AG09319 (cell line): Measurements from ENCODE around the gene OLFML2A.

Experiments used
- DNase-seq: peaks from one replicate; pipeline ENCODE4 v3.0.0-alpha.2; 2010; ENCODE audit warnings: low read depth; ENCODE audit errors: extremely low read depth
- CTCF ChIP-seq: IDR thresholded peaks from 2 replicates; pipeline ENCODE4 v1.5.1; 2011; ENCODE audit warnings: low read depth, mild to moderate bottlenecking, inconsistent platforms, low read length, moderate library complexity

The OLFML2A gene

GRCh38 chr9:124766815-124767554 is 9.9 kb upstream of the OLFML2A start:
- no peak for DNase-seq

DNA sequence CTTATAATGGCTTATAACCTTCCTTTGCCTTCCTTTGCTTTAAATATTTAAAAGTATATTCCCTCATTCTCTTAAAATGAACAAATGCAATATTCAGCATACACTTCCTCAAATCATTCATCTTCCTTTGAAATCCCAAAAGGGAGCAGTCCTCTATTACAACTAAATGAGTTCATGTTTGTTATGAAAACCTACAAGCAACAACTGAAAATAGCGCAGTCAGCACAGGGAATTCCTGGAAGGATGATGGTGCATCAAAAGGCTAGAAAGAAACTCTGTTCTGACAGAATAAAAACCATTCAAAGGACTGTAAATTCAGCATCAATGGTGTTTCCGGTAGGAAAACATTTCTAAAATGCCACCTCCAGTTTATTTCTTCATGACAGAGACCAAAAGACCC is 9.1 kb upstream of the OLFML2A start:
- DNase-seq: no peak
- TF ChIP-seq CTCF: no peak

More at GRCh38 chr9:124766815-124767554, 9.9 kb upstream of the OLFML2A start:
- TF ChIP-seq CTCF: peak; percentile 1

DNA sequence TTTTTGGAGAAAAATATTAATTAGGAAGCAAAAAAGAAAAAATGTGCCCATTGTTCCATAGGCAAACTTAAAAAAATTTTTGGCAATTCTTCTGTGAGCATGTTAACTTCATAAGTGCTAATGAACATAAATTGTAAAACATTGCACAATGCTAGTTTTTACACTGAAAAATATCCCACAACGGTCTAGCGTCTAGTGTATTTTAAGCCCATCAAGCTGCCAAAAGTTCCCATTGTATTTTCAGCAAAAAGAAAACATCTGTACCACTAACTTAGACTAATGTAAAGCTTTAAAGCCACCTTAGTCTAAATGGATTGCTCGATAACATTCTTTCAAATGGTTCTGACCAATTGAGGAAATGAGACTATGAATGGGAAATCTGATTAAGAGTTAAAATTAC is 8.6 kb upstream of the OLFML2A start:
- no peak for DNase-seq
- no peak for TF ChIP-seq CTCF

- TF ChIP-seq CTCF: no peak
- no peak for DNase-seq
These were observed 8.0 kb upstream of the OLFML2A start for GRCh38 chr9:124768750-124769548.

DNA sequence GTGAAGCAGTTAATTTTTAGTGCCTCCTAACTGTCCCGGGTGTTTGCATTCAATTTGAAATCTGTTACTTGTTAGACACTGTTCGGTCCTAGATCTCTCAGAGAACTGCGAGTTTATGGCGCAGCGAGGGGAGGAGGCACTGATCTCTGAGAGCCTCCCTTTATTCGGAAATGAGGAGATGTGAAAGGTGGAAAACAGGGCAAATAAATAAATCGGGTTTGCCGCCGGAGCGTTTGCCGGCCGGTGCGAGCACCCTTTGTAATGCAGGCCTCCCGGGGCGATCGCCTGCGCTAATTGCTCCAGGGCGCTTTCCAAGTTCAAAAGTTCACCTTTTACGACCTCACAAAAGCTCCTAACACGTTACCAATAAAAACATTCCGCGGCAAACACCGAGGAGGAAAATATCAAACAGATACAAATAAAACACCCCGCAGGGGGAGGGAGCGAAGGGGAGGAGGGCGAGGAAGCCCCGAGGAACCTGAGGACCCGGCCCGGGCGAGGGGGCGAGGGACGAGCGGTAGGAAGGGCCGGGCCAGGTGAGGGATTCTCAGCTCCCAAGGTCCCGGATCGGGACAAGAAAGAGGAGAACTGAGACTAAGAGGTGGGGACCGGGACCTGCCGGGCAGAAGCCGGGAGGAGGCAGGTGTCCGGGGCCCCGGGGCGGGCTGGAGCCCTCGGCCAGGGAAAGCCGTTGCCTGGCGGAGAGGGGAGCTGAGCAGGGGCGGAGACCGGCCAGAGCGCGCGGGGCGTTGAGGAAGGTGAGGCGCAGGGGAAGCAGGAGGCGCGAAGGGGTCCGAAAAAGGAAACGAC is 7.2 kb upstream of the OLFML2A start:
- no peak for TF ChIP-seq CTCF
- DNase-seq: no peak

DNA sequence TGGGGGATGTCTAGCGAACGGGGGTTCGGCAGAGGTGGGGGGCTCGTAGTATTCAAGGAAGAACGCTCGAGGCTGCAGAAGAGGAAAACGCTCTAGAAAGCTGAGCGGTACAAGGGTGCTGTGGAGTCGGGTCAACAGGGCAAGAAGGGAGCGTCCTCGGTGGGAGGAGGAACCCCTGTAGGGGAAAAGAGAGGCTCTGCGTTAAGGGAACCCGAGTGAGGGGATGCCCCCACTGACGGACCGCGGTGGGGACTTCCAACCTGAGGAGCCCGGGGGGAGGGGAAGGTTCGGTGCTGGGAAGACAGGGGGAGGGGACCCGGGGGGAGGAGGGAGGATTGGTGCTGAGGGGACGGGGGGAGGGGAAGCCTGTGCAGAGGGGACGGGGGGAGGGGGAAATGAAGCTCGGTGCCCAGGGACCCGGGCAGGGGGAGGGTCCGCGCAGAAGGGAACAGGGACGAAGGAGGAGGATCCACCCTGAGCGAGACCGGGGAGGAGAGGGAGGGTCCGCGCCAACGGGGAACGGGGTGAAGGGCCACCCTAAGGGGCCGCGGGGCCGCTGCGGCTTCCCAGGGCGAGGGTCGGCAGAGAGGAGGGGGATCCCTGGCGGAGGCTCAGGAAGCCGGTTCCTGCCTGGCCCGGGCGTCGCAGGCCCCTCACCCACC is 6.4 kb upstream of the OLFML2A start:
- no peak for DNase-seq
- no peak for TF ChIP-seq CTCF
